HepG2 (cell line): Measurements from ENCODE around the gene TOMM20. TPM values are rescaled to one million over a fixed set of nuclear protein-coding genes. Genes with fewer than 3 reads are reported as not detected.
A peak's percentile ranks its signal among the peaks of the same experiment; 100 is the strongest.

Experiments
- CREM ChIP-seq, 2 experiments: sonication (generic) in 1 of 2; formaldehyde crosslinking in 1 of 2; IDR thresholded peaks; 2 replicates each; pipeline versions ENCODE4 v1.4.0 to v1.6.1; 2016 to 2020; ENCODE audit warnings: antibody characterized with exemption in 1 of 2, mild to moderate bottlenecking in 1 of 2, missing genetic modification reagents in 1 of 2
- MXI1 ChIP-seq: IDR thresholded peaks from 3 replicates; pipeline ENCODE4 v1.6.1; 2012; ENCODE audit warnings: low read depth, low read length, inconsistent platforms, borderline replicate concordance
- NFIC ChIP-seq: IDR thresholded peaks from 2 replicates; pipeline ENCODE4 v1.6.1; 2012; ENCODE audit warnings: mild to moderate bottlenecking, low read length, inconsistent platforms
- NONO ChIP-seq, 2 experiments: fragments of 450-650 bp in 1 of 2; sonication (generic) in 1 of 2; formaldehyde crosslinking in 1 of 2; IDR thresholded peaks in 1 of 2; conservative IDR thresholded peaks in 1 of 2; 2 replicates each; pipeline versions ENCODE4 v1.6.1 to v1.8.0; 2017 to 2022; ENCODE audit warnings: mild to moderate bottlenecking in 1 of 2, missing genetic modification reagents in 1 of 2, moderate library complexity in 1 of 2
- POLR2AphosphoS2 ChIP-seq: IDR thresholded peaks from 2 replicates; pipeline ENCODE4 v1.6.1; 2011; ENCODE audit warnings: low read depth, low read length, improper control_type of control experiment
- ZFY ChIP-seq: sonication (generic); formaldehyde crosslinking; IDR thresholded peaks from 2 replicates; pipeline ENCODE4 v1.4.0; 2020; ENCODE audit warnings: missing genetic modification reagents
- ZNF75D ChIP-seq: sonication (generic); formaldehyde crosslinking; IDR thresholded peaks from 2 replicates; pipeline ENCODE4 v1.8.1; 2023; ENCODE audit warnings: missing genetic modification reagents, mild to moderate bottlenecking, borderline replicate concordance
- polyA plus RNA-seq, 8 experiments: library from polyadenylated mRNA; depleted of rRNA in 3 of 8; stranded (reverse) in 7 of 8; unstranded in 1 of 8; fragments of >200 nt; fragmentation: Illumina TruSeq in 4 of 8; extraction: Trizol in 4 of 8; gene quantifications; 2 replicates each; pipeline versions ENCODE4 v1.2.1 to v1.2.3, GENCODE V29; 2011 to 2016; ENCODE audit warnings: low read depth in 4 of 8, missing spikeins in 1 of 8, mixed read lengths in 1 of 8; ENCODE audit not compliant: insufficient read depth in 1 of 8
- total RNA-seq, 5 experiments: library from RNA; depleted of rRNA; stranded (reverse); fragments of >200 nt; fragmentation: Illumina TruSeq; extraction: Trizol; gene quantifications; 2 replicates each; pipeline ENCODE4 v1.2.3, GENCODE V29; 2016; ENCODE audit warnings: low read depth in 1 of 5
- TF ChIP-seq, protein P1 (sequence below): sonication (generic); formaldehyde crosslinking; IDR thresholded peaks from one replicate; pipeline ENCODE4 v1.5.1; 2020; ENCODE audit warnings: mild to moderate bottlenecking, missing genetic modification reagents; ENCODE audit errors: not compliant biosample characterization
- TF ChIP-seq, protein P2 (sequence below): sonication (generic); formaldehyde crosslinking; IDR thresholded peaks from 2 replicates; pipeline ENCODE4 v1.5.0; 2020; ENCODE audit warnings: missing genetic modification reagents
- TF ChIP-seq, protein P3 (sequence below): fragments of 450-650 bp; IDR thresholded peaks from 2 replicates; pipeline ENCODE4 v1.6.1; 2017; ENCODE audit warnings: mild to moderate bottlenecking
- TF ChIP-seq, protein P4 (sequence below): sonication (generic); formaldehyde crosslinking; conservative IDR thresholded peaks from 2 replicates; pipeline ENCODE4 v1.4.0; 2020; ENCODE audit warnings: missing genetic modification reagents
- TF ChIP-seq, protein P5 (sequence below): sonication (generic); formaldehyde crosslinking; IDR thresholded peaks from 2 replicates; pipeline ENCODE4 v1.4.0; 2020; ENCODE audit warnings: missing genetic modification reagents; ENCODE audit errors: not compliant biosample characterization

The TOMM20 gene
- total and polyA plus RNA-seq, 2 of the 13 experiments (the other 11 are each of a cell fraction or from before 2014, with no cell fraction given) = 153 to 376 TPM

DNA sequence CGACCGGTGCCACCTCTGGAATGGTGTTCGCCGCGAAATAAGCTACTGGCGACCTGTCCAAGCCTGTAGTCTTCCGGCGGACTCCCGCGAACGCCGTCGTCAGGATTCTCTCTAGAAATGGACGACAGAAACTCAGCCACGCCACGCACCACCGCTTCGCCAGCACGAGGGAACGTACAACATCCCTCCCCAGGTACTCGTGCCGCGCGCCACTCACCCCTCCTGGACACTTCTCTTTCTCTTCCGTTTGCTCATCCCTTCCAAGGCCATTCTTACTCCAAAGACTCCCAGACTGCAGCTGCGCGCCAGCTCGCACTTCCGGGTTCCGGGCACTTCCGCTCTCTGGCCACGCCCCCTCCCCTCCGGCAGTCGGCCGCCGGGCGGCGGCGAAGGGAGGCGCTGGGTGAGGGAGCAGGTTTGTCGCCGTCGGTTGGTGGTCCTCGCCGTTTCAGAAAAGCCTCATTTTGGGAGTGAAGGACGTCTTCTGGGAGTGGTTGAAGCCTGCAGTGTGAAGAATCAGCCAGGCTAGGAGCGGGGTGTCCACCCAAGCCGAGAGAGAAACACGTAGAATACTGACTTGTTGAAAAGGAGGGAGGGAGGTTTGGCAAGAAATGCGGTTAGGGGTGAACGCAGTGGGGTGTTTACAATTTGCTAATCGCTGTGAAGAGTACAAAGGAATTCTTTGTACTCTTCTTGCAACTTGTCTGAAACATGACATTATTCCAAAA, 32.5 kb upstream of the TOMM20 start, which contains the start of gene RBM34 (continued):
- TF ChIP-seq, protein P1, sequence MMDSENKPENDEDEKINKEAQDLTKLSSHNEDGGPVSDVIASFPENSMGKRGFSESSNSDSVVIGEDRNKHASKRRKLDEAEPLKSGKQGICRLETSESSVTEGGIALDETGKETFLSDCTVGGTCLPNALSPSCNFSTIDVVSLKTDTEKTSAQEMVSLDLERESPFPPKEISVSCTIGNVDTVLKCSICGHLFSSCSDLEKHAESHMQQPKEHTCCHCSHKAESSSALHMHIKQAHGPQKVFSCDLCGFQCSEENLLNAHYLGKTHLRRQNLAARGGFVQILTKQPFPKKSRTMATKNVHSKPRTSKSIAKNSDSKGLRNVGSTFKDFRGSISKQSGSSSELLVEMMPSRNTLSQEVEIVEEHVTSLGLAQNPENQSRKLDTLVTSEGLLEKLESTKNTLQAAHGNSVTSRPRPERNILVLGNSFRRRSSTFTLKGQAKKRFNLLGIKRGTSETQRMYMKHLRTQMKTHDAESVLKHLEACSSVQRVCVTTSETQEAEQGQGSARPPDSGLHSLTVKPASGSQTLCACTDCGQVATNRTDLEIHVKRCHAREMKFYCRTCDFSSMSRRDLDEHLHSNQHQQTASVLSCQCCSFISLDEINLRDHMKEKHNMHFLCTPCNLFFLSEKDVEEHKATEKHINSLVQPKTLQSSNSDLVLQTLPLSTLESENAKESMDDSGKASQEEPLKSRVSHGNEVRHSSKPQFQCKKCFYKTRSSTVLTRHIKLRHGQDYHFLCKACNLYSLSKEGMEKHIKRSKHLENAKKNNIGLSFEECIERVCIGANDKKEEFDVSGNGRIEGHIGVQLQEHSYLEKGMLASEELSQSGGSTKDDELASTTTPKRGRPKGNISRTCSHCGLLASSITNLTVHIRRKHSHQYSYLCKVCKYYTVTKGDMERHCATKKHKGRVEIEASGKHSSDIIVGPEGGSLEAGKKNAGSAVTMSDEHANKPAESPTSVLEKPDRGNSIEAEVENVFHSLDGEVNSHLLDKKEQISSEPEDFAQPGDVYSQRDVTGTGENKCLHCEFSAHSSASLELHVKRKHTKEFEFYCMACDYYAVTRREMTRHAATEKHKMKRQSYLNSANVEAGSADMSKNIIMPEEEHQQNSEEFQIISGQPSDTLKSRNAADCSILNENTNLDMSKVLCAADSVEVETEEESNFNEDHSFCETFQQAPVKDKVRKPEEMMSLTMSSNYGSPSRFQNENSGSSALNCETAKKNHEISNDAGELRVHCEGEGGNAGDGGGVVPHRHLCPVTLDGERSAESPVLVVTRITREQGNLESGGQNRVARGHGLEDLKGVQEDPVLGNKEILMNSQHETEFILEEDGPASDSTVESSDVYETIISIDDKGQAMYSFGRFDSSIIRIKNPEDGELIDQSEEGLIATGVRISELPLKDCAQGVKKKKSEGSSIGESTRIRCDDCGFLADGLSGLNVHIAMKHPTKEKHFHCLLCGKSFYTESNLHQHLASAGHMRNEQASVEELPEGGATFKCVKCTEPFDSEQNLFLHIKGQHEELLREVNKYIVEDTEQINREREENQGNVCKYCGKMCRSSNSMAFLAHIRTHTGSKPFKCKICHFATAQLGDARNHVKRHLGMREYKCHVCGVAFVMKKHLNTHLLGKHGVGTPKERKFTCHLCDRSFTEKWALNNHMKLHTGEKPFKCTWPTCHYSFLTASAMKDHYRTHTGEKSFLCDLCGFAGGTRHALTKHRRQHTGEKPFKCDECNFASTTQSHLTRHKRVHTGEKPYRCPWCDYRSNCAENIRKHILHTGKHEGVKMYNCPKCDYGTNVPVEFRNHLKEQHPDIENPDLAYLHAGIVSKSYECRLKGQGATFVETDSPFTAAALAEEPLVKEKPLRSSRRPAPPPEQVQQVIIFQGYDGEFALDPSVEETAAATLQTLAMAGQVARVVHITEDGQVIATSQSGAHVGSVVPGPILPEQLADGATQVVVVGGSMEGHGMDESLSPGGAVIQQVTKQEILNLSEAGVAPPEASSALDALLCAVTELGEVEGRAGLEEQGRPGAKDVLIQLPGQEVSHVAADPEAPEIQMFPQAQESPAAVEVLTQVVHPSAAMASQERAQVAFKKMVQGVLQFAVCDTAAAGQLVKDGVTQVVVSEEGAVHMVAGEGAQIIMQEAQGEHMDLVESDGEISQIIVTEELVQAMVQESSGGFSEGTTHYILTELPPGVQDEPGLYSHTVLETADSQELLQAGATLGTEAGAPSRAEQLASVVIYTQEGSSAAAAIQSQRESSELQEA (CRISPR knock-in tag) = peak; percentile 86
- TF ChIP-seq NFIC (no peak), ZNF75D (CRISPR knock-in tag) (peak; percentile 81; the same call in 1 of the 2 replicates), MXI1 (peak; percentile 72; the same call in 1 of the 3 replicates), POLR2AphosphoS2 (peak; percentile 79; the same call in 1 of the 2 replicates), ZFY (CRISPR knock-in tag) (peak; percentile 70), CREM (IDR thresholded peaks at IDR 0.05) (no peak), CREM (CRISPR knock-in tag; IDR thresholded peaks at IDR 0.05) (no peak), NONO (IDR thresholded peaks at IDR 0.05) (no peak), NONO (CRISPR knock-in tag; conservative IDR thresholded peaks at IDR 0.05) (no peak)
- TF ChIP-seq, protein P2, sequence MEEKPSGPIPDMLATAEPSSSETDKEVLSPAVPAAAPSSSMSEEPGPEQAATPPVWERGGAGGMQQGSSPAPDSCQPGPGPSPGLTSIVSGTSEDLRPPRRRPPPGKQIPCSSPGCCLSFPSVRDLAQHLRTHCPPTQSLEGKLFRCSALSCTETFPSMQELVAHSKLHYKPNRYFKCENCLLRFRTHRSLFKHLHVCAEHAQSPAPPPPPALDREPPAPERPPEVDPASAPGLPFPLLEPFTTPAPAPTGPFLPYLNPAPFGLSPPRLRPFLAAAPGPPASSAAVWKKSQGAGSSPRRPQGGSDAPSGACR (CRISPR knock-in tag) = no peak
- TF ChIP-seq, protein P3, sequence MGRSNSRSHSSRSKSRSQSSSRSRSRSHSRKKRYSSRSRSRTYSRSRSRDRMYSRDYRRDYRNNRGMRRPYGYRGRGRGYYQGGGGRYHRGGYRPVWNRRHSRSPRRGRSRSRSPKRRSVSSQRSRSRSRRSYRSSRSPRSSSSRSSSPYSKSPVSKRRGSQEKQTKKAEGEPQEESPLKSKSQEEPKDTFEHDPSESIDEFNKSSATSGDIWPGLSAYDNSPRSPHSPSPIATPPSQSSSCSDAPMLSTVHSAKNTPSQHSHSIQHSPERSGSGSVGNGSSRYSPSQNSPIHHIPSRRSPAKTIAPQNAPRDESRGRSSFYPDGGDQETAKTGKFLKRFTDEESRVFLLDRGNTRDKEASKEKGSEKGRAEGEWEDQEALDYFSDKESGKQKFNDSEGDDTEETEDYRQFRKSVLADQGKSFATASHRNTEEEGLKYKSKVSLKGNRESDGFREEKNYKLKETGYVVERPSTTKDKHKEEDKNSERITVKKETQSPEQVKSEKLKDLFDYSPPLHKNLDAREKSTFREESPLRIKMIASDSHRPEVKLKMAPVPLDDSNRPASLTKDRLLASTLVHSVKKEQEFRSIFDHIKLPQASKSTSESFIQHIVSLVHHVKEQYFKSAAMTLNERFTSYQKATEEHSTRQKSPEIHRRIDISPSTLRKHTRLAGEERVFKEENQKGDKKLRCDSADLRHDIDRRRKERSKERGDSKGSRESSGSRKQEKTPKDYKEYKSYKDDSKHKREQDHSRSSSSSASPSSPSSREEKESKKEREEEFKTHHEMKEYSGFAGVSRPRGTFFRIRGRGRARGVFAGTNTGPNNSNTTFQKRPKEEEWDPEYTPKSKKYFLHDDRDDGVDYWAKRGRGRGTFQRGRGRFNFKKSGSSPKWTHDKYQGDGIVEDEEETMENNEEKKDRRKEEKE = no peak
- TF ChIP-seq, protein P4, sequence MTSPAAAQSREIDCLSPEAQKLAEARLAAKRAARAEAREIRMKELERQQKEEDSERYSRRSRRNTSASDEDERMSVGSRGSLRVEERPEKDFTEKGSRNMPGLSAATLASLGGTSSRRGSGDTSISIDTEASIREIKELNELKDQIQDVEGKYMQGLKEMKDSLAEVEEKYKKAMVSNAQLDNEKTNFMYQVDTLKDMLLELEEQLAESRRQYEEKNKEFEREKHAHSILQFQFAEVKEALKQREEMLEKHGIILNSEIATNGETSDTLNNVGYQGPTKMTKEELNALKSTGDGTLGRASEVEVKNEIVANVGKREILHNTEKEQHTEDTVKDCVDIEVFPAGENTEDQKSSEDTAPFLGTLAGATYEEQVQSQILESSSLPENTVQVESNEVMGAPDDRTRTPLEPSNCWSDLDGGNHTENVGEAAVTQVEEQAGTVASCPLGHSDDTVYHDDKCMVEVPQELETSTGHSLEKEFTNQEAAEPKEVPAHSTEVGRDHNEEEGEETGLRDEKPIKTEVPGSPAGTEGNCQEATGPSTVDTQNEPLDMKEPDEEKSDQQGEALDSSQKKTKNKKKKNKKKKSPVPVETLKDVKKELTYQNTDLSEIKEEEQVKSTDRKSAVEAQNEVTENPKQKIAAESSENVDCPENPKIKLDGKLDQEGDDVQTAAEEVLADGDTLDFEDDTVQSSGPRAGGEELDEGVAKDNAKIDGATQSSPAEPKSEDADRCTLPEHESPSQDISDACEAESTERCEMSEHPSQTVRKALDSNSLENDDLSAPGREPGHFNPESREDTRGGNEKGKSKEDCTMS (CRISPR knock-in tag) = no peak
- TF ChIP-seq, protein P5, sequence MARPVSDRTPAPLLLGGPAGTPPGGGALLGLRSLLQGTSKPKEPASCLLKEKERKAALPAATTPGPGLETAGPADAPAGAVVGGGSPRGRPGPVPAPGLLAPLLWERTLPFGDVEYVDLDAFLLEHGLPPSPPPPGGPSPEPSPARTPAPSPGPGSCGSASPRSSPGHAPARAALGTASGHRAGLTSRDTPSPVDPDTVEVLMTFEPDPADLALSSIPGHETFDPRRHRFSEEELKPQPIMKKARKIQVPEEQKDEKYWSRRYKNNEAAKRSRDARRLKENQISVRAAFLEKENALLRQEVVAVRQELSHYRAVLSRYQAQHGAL (CRISPR knock-in tag) = no peak
